Measurements from ENCODE around the gene ATP1A3.

- TF ChIP-seq EZH2phosphoT487 (IDR thresholded peaks at IDR 0.05; ENCODE audit: low read length) (no peak), CTCF (IDR thresholded peaks at IDR 0.05; ENCODE audit: low read length) (peak; percentile 42)
These were observed 63.0 kb downstream of the ATP1A3 start for GRCh38 chr19:41930926-41931592.
